Upper lobe of left lung (tissue), 4 donors: Measurements from ENCODE around the gene EPS15.

Source experiments
- POLR2A ChIP-seq, 4 donors: fragments of 450-650 bp; IDR thresholded peaks; one replicate each; pipeline ENCODE4 v1.5.1; 2016 to 2017; ENCODE audit warnings: antibody characterized with exemption in 4 of 4, mild to moderate bottlenecking in 2 of 4
- POLR2AphosphoS5 ChIP-seq, 2 donors: sonication (generic); formaldehyde crosslinking; IDR thresholded peaks; one replicate each; pipeline ENCODE4 v1.5.1; 2017; ENCODE audit warnings: antibody characterized with exemption in 2 of 2
- TF ChIP-seq, protein P1 (sequence below), 6 experiments: fragments of 450-650 bp in 4 of 6; fragments of 200-600 bp in 2 of 6; sonication (generic) in 2 of 6; IDR thresholded peaks; one replicate each; pipeline ENCODE4 v1.5.1; 2016 to 2019; ENCODE audit warnings: antibody characterized with exemption in 6 of 6

DNA sequence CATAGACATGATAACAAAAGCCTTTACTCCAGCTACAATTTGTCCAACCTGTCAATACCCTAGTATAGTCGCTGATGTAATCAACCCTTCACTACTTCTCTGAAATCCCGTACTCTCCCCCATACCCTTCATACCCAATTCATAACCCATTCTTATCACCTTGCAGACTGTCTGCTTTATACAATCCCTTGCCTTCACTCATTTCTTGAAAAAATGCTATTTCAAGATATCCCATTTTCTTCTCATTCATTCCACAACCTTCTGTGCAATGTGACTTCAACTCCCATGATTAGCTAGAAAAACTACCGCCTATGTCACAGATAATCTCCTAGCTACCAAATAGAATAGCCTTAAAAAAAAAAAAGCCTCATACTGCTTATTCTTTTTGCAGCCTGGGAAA lies 49.5 kb downstream of the EPS15 start:
- TF ChIP-seq, protein P1, sequence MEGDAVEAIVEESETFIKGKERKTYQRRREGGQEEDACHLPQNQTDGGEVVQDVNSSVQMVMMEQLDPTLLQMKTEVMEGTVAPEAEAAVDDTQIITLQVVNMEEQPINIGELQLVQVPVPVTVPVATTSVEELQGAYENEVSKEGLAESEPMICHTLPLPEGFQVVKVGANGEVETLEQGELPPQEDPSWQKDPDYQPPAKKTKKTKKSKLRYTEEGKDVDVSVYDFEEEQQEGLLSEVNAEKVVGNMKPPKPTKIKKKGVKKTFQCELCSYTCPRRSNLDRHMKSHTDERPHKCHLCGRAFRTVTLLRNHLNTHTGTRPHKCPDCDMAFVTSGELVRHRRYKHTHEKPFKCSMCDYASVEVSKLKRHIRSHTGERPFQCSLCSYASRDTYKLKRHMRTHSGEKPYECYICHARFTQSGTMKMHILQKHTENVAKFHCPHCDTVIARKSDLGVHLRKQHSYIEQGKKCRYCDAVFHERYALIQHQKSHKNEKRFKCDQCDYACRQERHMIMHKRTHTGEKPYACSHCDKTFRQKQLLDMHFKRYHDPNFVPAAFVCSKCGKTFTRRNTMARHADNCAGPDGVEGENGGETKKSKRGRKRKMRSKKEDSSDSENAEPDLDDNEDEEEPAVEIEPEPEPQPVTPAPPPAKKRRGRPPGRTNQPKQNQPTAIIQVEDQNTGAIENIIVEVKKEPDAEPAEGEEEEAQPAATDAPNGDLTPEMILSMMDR (IDR thresholded peaks at IDR 0.05), result no peak
- TF ChIP-seq POLR2AphosphoS5 (IDR thresholded peaks at IDR 0.05) (no peak), POLR2A (IDR thresholded peaks at IDR 0.05) (no peak)
